ENCODE results near the gene ABLIM3. TPM values are rescaled to one million over a fixed set of nuclear protein-coding genes. Genes with fewer than 3 reads are reported as not detected.

Gene ABLIM3
- total and polyA plus RNA-seq, 9 of the 15 experiments (the other 6 are each of a cell fraction or from before 2014, with no cell fraction given) = 0.03 to 0.38 (median 0.11) TPM

DNA sequence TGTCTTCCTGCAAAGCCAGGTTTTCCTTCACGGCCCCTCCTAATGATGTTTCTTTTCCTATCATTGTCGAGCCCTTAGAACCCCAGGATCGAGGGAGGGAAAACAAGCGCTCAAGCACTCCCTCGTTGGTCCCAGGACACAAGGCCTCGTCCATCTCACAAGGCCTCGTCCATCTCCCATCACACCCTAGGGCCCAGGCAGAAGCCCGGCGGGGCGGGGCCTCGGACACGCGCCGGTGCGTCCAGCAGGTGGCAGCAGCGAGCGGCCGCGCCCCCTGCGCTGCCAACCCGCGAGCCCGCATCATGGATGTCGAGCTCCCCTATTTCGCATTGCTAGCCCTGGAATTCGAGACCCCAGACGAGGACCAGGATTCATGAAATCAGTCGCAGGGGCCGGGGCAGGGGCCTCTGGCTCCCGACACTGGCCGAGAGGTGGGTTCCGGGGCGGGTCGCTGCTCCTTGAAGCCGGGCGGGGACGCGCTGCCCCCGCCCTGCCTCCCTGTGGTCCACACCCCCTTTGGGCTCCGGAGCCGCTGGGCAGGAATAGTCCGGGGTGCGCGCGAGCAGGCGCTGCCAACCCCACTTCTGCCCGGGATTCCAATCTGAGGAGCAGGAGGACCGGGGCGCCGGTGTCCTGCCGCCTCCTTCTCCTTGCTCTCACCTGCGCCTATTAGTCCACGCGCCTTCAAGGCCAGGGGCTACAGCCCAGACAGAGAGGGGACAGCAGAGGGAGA, at the start of gene ABLIM3 (continued):
- 0 out of 2 replicates have a peak, but pooled peaks have one; percentile 0 for TF ChIP-seq MAFG (tag; conservative IDR thresholded peaks at IDR 0.05)
- TF ChIP-seq ETV1 (tag; conservative IDR thresholded peaks at IDR 0.05; ENCODE audit: low read depth) = peak; percentile 33; the same call in 1 of the 2 replicates
- peak; percentile 78 for TF ChIP-seq HMGN3 (IDR thresholded peaks at IDR 0.05; ENCODE audit: borderline replicate concordance, extremely low read depth, insufficient read length, low read depth, low read length)
- peak; percentile 83 for TF ChIP-seq XRCC5 (IDR thresholded peaks at IDR 0.05; ENCODE audit: low read depth, low read length)
- no peak for TF ChIP-seq FOXM1 (IDR thresholded peaks at IDR 0.05; ENCODE audit: low read depth)
- TF ChIP-seq FOXM1 (CRISPR knock-in tag; IDR thresholded peaks at IDR 0.05; ENCODE audit: low read depth) = 0 out of 2 replicates have a peak, but pooled peaks have one; percentile 63
- peak; percentile 66 for TF ChIP-seq RNF2 (IDR thresholded peaks at IDR 0.05)
- peak; percentile 77; the same call in 1 of the 2 replicates for TF ChIP-seq ZNF584 (CRISPR knock-in tag; IDR thresholded peaks at IDR 0.05; ENCODE audit: low read depth)
- peak; percentile 83; the same call in 1 of the 2 replicates for TF ChIP-seq CTBP1 (IDR thresholded peaks at IDR 0.05; ENCODE audit: borderline replicate concordance)
- TF ChIP-seq, protein P1, sequence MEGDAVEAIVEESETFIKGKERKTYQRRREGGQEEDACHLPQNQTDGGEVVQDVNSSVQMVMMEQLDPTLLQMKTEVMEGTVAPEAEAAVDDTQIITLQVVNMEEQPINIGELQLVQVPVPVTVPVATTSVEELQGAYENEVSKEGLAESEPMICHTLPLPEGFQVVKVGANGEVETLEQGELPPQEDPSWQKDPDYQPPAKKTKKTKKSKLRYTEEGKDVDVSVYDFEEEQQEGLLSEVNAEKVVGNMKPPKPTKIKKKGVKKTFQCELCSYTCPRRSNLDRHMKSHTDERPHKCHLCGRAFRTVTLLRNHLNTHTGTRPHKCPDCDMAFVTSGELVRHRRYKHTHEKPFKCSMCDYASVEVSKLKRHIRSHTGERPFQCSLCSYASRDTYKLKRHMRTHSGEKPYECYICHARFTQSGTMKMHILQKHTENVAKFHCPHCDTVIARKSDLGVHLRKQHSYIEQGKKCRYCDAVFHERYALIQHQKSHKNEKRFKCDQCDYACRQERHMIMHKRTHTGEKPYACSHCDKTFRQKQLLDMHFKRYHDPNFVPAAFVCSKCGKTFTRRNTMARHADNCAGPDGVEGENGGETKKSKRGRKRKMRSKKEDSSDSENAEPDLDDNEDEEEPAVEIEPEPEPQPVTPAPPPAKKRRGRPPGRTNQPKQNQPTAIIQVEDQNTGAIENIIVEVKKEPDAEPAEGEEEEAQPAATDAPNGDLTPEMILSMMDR (IDR thresholded peaks at IDR 0.05 in 2 of 3, conservative IDR thresholded peaks at IDR 0.05 in 1 of 3; ENCODE audit: insufficient read depth in 2 of 3, low read depth in 1 of 3, low read length in 3 of 3) = peak; percentile 86 to 94 (median 92)
- no peak for TF ChIP-seq ELF4 (CRISPR knock-in tag; IDR thresholded peaks at IDR 0.05)
- 0 out of 2 replicates have a peak, but pooled peaks have one; percentile 25 for TF ChIP-seq ELF2 (CRISPR knock-in tag; IDR thresholded peaks at IDR 0.05)
- TF ChIP-seq KDM2B (CRISPR knock-in tag; IDR thresholded peaks at IDR 0.05) = peak; percentile 71; the same call in 1 of the 2 replicates
- peak; percentile 91 for TF ChIP-seq MGA (IDR thresholded peaks at IDR 0.05)

Measured in K562 (cell line).